K562 (cell line): ENCODE results near the gene AHSG. TPM values are rescaled to one million over a fixed set of nuclear protein-coding genes. Genes with fewer than 3 reads are reported as not detected.

Experiments
- ATF2 ChIP-seq: sonication (generic); formaldehyde crosslinking; IDR thresholded peaks from 2 replicates; pipeline ENCODE4 v1.8.1; 2022; ENCODE audit warnings: missing genetic modification reagents
- CLOCK ChIP-seq: fragments of 250-450 bp; sonication (Bioruptor Pico); IDR thresholded peaks from 2 replicates; pipeline ENCODE4 v1.4.0; 2020; ENCODE audit warnings: mild to moderate bottlenecking, moderate library complexity, borderline replicate concordance
- CUX1 ChIP-seq: fragments of 200-800 bp; sonication (Bioruptor generic); IDR thresholded peaks from 2 replicates; pipeline ENCODE4 v1.6.1; 2016; ENCODE audit warnings: missing genetic modification characterization, missing compliant biosample characterization
- ELF1 ChIP-seq: fragments of 200-800 bp; sonication (Bioruptor generic); IDR thresholded peaks from 2 replicates; pipeline ENCODE4 v1.6.1; 2016; ENCODE audit warnings: missing genetic modification characterization, missing compliant biosample characterization
- ELF4 ChIP-seq: fragments of 450-650 bp; formaldehyde crosslinking; IDR thresholded peaks from 2 replicates; pipeline ENCODE4 v1.4.0; 2022; ENCODE audit warnings: missing genetic modification characterization
- HNRNPH1 ChIP-seq: fragments of 200-400 bp; formaldehyde crosslinking; optimal IDR thresholded peaks from 2 replicates; pipeline ENCODE3; 2017; ENCODE audit warnings: low read depth, mild to moderate bottlenecking, low read length, moderate library complexity
- HNRNPL ChIP-seq: fragments of 200-400 bp; formaldehyde crosslinking; IDR thresholded peaks from 2 replicates; pipeline ENCODE4 v1.6.1; 2017; ENCODE audit warnings: low read depth, mild to moderate bottlenecking, low read length
- NCOA1 ChIP-seq: fragments of 450-650 bp; IDR thresholded peaks from 2 replicates; pipeline ENCODE4 v1.6.1; 2016; ENCODE audit warnings: low read depth
- PKNOX1 ChIP-seq: fragments of 450-650 bp; IDR thresholded peaks from 2 replicates; pipeline ENCODE4 v1.6.1; 2016
- RB1 ChIP-seq: fragments of 450-650 bp; IDR thresholded peaks from 2 replicates; pipeline ENCODE4 v1.6.1; 2017; ENCODE audit warnings: low read depth, mild to moderate bottlenecking
- ZKSCAN3 ChIP-seq: fragments of 250-450 bp; sonication (Bioruptor Pico); IDR thresholded peaks from 2 replicates; pipeline ENCODE4 v1.4.0; 2020
- ZNF699 ChIP-seq: fragments of 250-450 bp; sonication (Bioruptor Pico); IDR thresholded peaks from 2 replicates; pipeline ENCODE4 v1.8.0; 2021; ENCODE audit warnings: mild to moderate bottlenecking, moderate library complexity; ENCODE audit not compliant: insufficient replicate concordance
- ZNF77 ChIP-seq: fragments of 250-450 bp; sonication (Bioruptor Pico); IDR thresholded peaks from 2 replicates; pipeline ENCODE4 v1.5.0; 2020
- polyA plus RNA-seq, 8 experiments: library from polyadenylated mRNA; depleted of rRNA in 4 of 8; stranded (reverse) in 5 of 8; unstranded in 3 of 8; fragments of >200 nt; fragmentation: Nextera tagmentation in 2 of 8; fragmentation: Illumina TruSeq in 1 of 8; extraction: Ambion mirVana in 2 of 8; extraction: Trizol in 1 of 8; gene quantifications; 2 replicates each; pipeline versions ENCODE4 v1.2.1 to v1.2.3, GENCODE V29; 2011 to 2014; ENCODE audit warnings: inconsistent platforms in 1 of 8, missing spikeins in 1 of 8
- total RNA-seq, 7 experiments: library from RNA; depleted of rRNA in 6 of 7; stranded (reverse); fragments of >200 nt in 6 of 7; fragmentation: Illumina TruSeq in 2 of 7; extraction: Trizol in 2 of 7; gene quantifications; 2 replicates each; pipeline versions ENCODE4 v1.2.1 to v1.2.3, GENCODE V29; 2011 to 2021; ENCODE audit warnings: low replicate concordance in 1 of 7

Gene AHSG
- total and polyA plus RNA-seq, 9 of the 15 experiments (the other 6 are each of a cell fraction or from before 2014, with no cell fraction given), result 0.69 TPM; not detected in 8

- TF ChIP-seq ELF1 (tag), result no peak
- TF ChIP-seq HNRNPL, result no peak
- TF ChIP-seq PKNOX1, result peak; percentile 70
- no peak for TF ChIP-seq ZNF699 (CRISPR knock-in tag)
- TF ChIP-seq HNRNPH1, result no peak
- no peak for TF ChIP-seq ATF2 (CRISPR knock-in tag)
- no peak for TF ChIP-seq ZKSCAN3 (CRISPR knock-in tag)
- TF ChIP-seq CLOCK (CRISPR knock-in tag), result no peak
- no peak for TF ChIP-seq CUX1 (CRISPR knock-in tag)
- TF ChIP-seq ELF4 (CRISPR knock-in tag), result no peak
- TF ChIP-seq ZNF77 (CRISPR knock-in tag), result no peak
- TF ChIP-seq RB1, result no peak
- no peak for TF ChIP-seq NCOA1
- TF ChIP-seq, all 486 proteins: peak for 23
Observed at GRCh38 chr3:186605561-186606545, 7.0 kb upstream of the AHSG start (continued).
